Mesenchymal stem cell (in vitro differentiated cells and primary cell): Measurements from ENCODE around the gene MPP2.

Source experiments
- DNase-seq: peaks from one replicate; pipeline ENCODE4 v3.0.0-alpha.2; 2013
- H2AFZ ChIP-seq: one replicate; pipeline ENCODE4 v1.6.1; 2013; ENCODE audit warnings: low read depth, mild to moderate bottlenecking, control low read depth, inconsistent platforms, low read length, moderate library complexity
- H2AK5ac ChIP-seq: 2 replicates; pipeline ENCODE4 v1.6.1; 2013; ENCODE audit warnings: low read length, moderate library complexity, mild to moderate bottlenecking, inconsistent platforms; ENCODE audit not compliant: severe bottlenecking
- H2BK120ac ChIP-seq: one replicate; pipeline ENCODE4 v1.6.1; 2013; ENCODE audit warnings: low read depth, mild to moderate bottlenecking, inconsistent platforms, low read length, moderate library complexity
- H2BK12ac ChIP-seq, 2 experiments: one replicate each; pipeline ENCODE4 v1.6.1; 2013; ENCODE audit warnings: inconsistent platforms in 2 of 2, low read length in 2 of 2, mild to moderate bottlenecking in 2 of 2, moderate library complexity in 2 of 2, control low read depth in 1 of 2
- H2BK15ac ChIP-seq: one replicate; pipeline ENCODE4 v1.6.1; 2013; ENCODE audit warnings: mild to moderate bottlenecking, low read depth, inconsistent platforms; ENCODE audit not compliant: poor library complexity, severe bottlenecking
- H2BK5ac ChIP-seq: 2 replicates; pipeline ENCODE4 v1.6.1; 2013; ENCODE audit warnings: low read depth, mild to moderate bottlenecking, low read length, control low read depth, inconsistent platforms; ENCODE audit not compliant: poor library complexity, severe bottlenecking
- H3K14ac ChIP-seq, 2 experiments: one replicate each; pipeline ENCODE4 v1.6.1; 2013; ENCODE audit warnings: inconsistent platforms in 2 of 2, low read length in 2 of 2, control low read depth in 1 of 2, mild to moderate bottlenecking in 1 of 2, moderate library complexity in 1 of 2
- H3K18ac ChIP-seq, 2 experiments: one replicate each; pipeline ENCODE4 v1.6.1; 2013; ENCODE audit warnings: inconsistent platforms in 2 of 2, low read length in 2 of 2, control low read depth in 1 of 2, low read depth in 1 of 2, mild to moderate bottlenecking in 1 of 2
- H3K23ac ChIP-seq, 2 experiments: one replicate each; pipeline ENCODE4 v1.6.1; 2013; ENCODE audit warnings: inconsistent platforms in 2 of 2, low read length in 2 of 2, mild to moderate bottlenecking in 2 of 2, moderate library complexity in 2 of 2, control low read depth in 1 of 2
- H3K27ac ChIP-seq: 2 replicates; pipeline ENCODE4 v1.5.1; 2013; ENCODE audit warnings: mild to moderate bottlenecking, moderate library complexity, low read length, control low read depth, inconsistent platforms; ENCODE audit not compliant: poor library complexity, severe bottlenecking
- H3K27me3 ChIP-seq, 2 experiments: 2 replicates each; pipeline versions ENCODE4 v1.6.1 to v1.7.0; 2013; ENCODE audit warnings: low read length in 2 of 2, mild to moderate bottlenecking in 2 of 2, moderate library complexity in 2 of 2, control low read depth in 1 of 2, inconsistent platforms in 1 of 2; ENCODE audit not compliant: control insufficient read depth in 1 of 2, insufficient read depth in 1 of 2
- H3K36me3 ChIP-seq, 2 experiments: 2 replicates each; pipeline versions ENCODE4 v1.6.1 to v1.7.0; 2013; ENCODE audit warnings: low read length in 2 of 2, control low read depth in 1 of 2, inconsistent platforms in 1 of 2, low read depth in 1 of 2, mild to moderate bottlenecking in 1 of 2; ENCODE audit not compliant: insufficient read depth in 2 of 2, control insufficient read depth in 1 of 2
- H3K4ac ChIP-seq, 2 experiments: one replicate each; pipeline ENCODE4 v1.6.1; 2013; ENCODE audit warnings: inconsistent platforms in 2 of 2, low read length in 2 of 2, mild to moderate bottlenecking in 2 of 2, moderate library complexity in 2 of 2, control low read depth in 1 of 2, low read depth in 1 of 2
- H3K4me1 ChIP-seq: 2 replicates; pipeline ENCODE4 v1.6.1; 2013; ENCODE audit warnings: low read depth, low read length, control low read depth; ENCODE audit not compliant: control insufficient read depth, insufficient read depth
- H3K4me2 ChIP-seq: 2 replicates; pipeline ENCODE4 v1.6.1; 2013; ENCODE audit warnings: low read length, mild to moderate bottlenecking, inconsistent platforms; ENCODE audit not compliant: poor library complexity, severe bottlenecking
- H3K4me3 ChIP-seq, 2 experiments: 2 replicates each; pipeline versions ENCODE4 v1.5.1 to v1.7.0; 2013; ENCODE audit warnings: low read length in 2 of 2, mild to moderate bottlenecking in 2 of 2, control low read depth in 1 of 2, low read depth in 1 of 2; ENCODE audit not compliant: insufficient read depth in 1 of 2
- H3K79me1 ChIP-seq: replicated peaks from 2 replicates; pipeline ENCODE4 v1.6.1; 2013; ENCODE audit warnings: mild to moderate bottlenecking, control low read depth, low read length, inconsistent platforms; ENCODE audit not compliant: poor library complexity, severe bottlenecking
- H3K9ac ChIP-seq: 2 replicates; pipeline ENCODE4 v1.7.0; 2013; ENCODE audit warnings: mild to moderate bottlenecking, low read length, moderate library complexity
- H3K9me3 ChIP-seq: 2 replicates; pipeline ENCODE4 v1.7.0; 2013; ENCODE audit warnings: mild to moderate bottlenecking, low read length; ENCODE audit not compliant: control insufficient read depth
- H4K8ac ChIP-seq: one replicate; pipeline ENCODE4 v1.6.1; 2013; ENCODE audit warnings: inconsistent platforms, mild to moderate bottlenecking, low read length, moderate library complexity
- H4K91ac ChIP-seq: one replicate; pipeline ENCODE4 v1.6.1; 2013; ENCODE audit warnings: mild to moderate bottlenecking, low read length, inconsistent platforms
- WGBS: methylation state at CpG from one replicate; pipeline ENCODE4 v1.1.7; 2013; ENCODE audit warnings: mixed read lengths; 5-methylcytosine and 5-hydroxymethylcytosine counted together

The MPP2 gene

DNA sequence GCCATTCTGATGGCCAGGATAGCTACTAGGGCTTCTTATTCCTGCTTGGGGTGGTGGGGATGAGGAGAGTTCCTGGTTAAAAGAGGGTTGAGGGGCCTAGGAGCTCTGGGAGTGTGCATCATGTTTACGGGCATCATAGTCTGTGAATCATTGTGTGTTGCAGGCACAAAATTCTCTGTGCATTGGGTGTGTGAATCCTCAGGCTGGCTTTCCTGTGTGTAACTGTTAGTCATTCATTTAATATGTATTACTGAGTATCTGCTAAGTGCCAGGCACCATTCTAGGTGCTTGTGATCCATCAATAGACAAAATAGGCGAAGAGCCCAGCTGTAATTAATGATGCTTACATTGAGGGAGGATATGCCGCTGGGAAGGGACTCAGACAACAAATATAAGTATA lies 29.1 kb upstream of the MPP2 start:
- no peak overlapping the region for H3K4me3 ChIP-seq
- peaks cover 13% of the 10 kb centered on the region for H3K4me1 ChIP-seq
- H3K23ac ChIP-seq = no peak overlapping the region
- no peaks in the 10 kb centered on the region for H3K36me3 ChIP-seq
- 73% methylated on average over 3 of the region's 3 CpGs for WGBS
- H2AK5ac ChIP-seq = no peak overlapping the region
- no peak overlapping the region for H3K14ac ChIP-seq
- H2BK120ac ChIP-seq = no peak overlapping the region
- H4K8ac ChIP-seq = no peak overlapping the region
- DNase-seq = no peak
- H4K91ac ChIP-seq = no peak overlapping the region
- H3K79me1 ChIP-seq = no peaks in the 10 kb centered on the region
- no peak overlapping the region for H3K18ac ChIP-seq
- no peak overlapping the region for H3K27ac ChIP-seq
- no peak overlapping the region for H2BK12ac ChIP-seq
- H3K27me3 ChIP-seq = peaks cover 14 to 26% of the 10 kb centered on the region in 2 experiments
- no peaks in the 10 kb centered on the region for H3K9me3 ChIP-seq
- H2BK5ac ChIP-seq = no peak overlapping the region
- no peak overlapping the region for H3K9ac ChIP-seq
- no peak overlapping the region for H3K4me2 ChIP-seq
- H2AFZ ChIP-seq = no peak overlapping the region
- no peak overlapping the region for H2BK15ac ChIP-seq
- H3K4ac ChIP-seq = no peak overlapping the region

DNA sequence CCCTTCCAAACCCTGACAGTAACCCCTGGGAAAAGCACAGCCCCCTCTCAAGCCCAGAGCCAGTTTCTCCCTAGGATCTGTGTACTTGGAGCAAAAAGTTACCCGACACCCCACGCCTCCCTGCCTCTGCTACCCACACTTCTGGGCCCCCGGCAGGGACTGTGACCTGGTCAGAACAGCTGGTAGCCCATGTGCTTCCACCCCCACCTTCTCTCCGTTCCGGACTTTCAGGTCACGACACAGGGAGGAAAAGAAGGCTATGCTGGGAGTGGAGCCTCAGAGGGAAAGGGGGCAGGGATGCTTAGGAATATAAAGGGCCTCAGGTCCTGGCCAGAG lies 28.6 kb upstream of the MPP2 start:
- 64% methylated on average over 3 of the region's 6 CpGs for WGBS
- Histone ChIP-seq H3K36me3 (no peaks in the 10 kb centered on the region), H2AFZ (no peak overlapping the region), H2BK12ac (no peak overlapping the region), H2BK120ac (no peak overlapping the region), H3K18ac (no peak overlapping the region), H3K27me3 (peaks cover 14 to 26% of the 10 kb centered on the region in 2 experiments), H4K91ac (no peak overlapping the region), H3K4me1 (peaks cover 19% of the 10 kb centered on the region), H3K23ac (no peak overlapping the region), H3K27ac (no peak overlapping the region), H4K8ac (no peak overlapping the region), H2BK5ac (no peak overlapping the region), H3K14ac (no peak overlapping the region), H3K4ac (no peak overlapping the region), H3K4me3 (no peak overlapping the region), H3K4me2 (no peak overlapping the region), H2AK5ac (no peak overlapping the region), H3K9ac (no peak overlapping the region), H3K79me1 (no peaks in the 10 kb centered on the region), H3K9me3 (no peaks in the 10 kb centered on the region), H2BK15ac (no peak overlapping the region)
- DNase-seq = no peak

DNA sequence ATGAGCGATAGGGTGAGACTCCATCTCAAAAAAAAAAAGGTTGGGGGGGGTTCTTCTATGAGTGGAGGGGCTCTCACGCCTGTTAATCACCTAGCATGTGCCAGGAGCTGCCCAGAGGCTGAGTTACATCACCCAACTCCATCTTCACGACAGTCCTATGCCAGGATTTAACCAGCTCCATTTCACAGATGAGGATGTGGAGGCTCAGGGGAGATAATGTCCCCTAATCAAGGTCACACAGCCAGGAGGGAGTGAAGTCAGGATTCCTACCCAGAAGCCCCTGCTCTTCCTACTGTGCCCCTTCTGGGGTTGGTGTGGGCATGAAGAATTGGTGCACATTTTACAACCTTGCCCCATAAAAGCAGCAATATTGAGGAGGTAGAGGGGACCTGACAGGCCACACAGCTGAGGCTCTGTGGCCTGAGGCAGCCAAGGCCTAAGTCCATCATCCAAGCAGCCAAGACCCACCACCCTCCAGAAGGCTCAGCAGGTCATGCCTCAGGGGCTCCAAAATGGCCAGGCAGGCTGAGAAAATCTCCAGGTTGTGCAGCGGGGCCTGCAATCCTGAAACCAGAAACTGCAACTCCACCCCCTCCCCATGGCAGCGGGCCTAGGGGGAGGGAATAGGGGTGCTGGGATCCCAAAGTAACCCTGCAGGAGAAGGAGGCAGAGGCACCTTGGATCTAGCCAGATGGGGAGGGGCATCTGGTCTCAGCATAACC lies 28.0 kb upstream of the MPP2 start:
- no peak overlapping the region for H3K9ac ChIP-seq
- H2AFZ ChIP-seq = no peak overlapping the region
- no peak for DNase-seq
- H3K18ac ChIP-seq = no peak overlapping the region
- no peak overlapping the region for H2AK5ac ChIP-seq
- no peaks in the 10 kb centered on the region for H3K36me3 ChIP-seq
- H3K27me3 ChIP-seq = peaks cover 14 to 25% of the 10 kb centered on the region in 2 experiments
- H3K27ac ChIP-seq = no peak overlapping the region
- H2BK120ac ChIP-seq = no peak overlapping the region
- no peak overlapping the region for H3K14ac ChIP-seq
- H3K4me1 ChIP-seq = peaks cover 20% of the 10 kb centered on the region
- no peak overlapping the region for H4K91ac ChIP-seq
- WGBS = 83% methylated on average over 1 of the region's 5 CpGs
- H3K79me1 ChIP-seq = no peaks in the 10 kb centered on the region
- no peak overlapping the region for H2BK12ac ChIP-seq
- no peak overlapping the region for H2BK5ac ChIP-seq
- no peak overlapping the region for H2BK15ac ChIP-seq
- H3K9me3 ChIP-seq = no peaks in the 10 kb centered on the region
- no peak overlapping the region for H4K8ac ChIP-seq
- no peak overlapping the region for H3K4ac ChIP-seq
- no peak overlapping the region for H3K4me3 ChIP-seq
- H3K4me2 ChIP-seq = no peak overlapping the region
- H3K23ac ChIP-seq = no peak overlapping the region

DNA sequence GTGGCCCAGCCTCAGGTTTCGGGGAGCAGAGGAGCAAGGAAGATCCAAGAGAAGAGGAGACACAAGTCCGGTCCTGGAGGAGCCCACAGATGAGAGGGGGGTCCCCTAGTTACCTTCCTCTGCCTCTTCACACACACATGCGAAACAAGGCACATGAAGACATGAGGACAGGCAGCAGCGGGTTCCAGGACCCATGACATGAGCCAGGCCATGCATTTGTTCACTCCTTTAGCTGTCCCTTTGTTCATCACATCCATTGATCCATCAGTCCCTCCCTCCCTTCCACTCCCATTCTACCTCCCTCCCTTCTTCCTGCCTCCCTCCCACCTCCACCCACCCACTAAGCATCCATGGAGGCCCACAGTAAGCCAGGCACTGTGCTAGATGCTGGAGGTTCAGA lies 25.6 kb upstream of the MPP2 start:
- H2BK12ac ChIP-seq = no peak overlapping the region
- peaks cover 13 to 19% of the 10 kb centered on the region in 2 experiments for H3K27me3 ChIP-seq
- H2AFZ ChIP-seq = no peak overlapping the region
- no peak overlapping the region for H3K4ac ChIP-seq
- WGBS = 86% methylated on average over 4 of the region's 4 CpGs
- no peak overlapping the region for H2BK5ac ChIP-seq
- H4K8ac ChIP-seq = no peak overlapping the region
- no peak overlapping the region for H3K4me2 ChIP-seq
- no peak overlapping the region for H3K18ac ChIP-seq
- no peak for DNase-seq
- peak overlapping the region in 1 of 2 experiments; percentile 6 for H3K4me3 ChIP-seq
- H3K36me3 ChIP-seq = no peaks in the 10 kb centered on the region
- H3K9me3 ChIP-seq = no peaks in the 10 kb centered on the region
- no peak overlapping the region for H2BK120ac ChIP-seq
- no peaks in the 10 kb centered on the region for H3K79me1 ChIP-seq
- H3K14ac ChIP-seq = no peak overlapping the region
- no peak overlapping the region for H3K23ac ChIP-seq
- H3K9ac ChIP-seq = no peak overlapping the region
- peaks cover 17% of the 10 kb centered on the region for H3K4me1 ChIP-seq
- H2AK5ac ChIP-seq = no peak overlapping the region
- no peak overlapping the region for H2BK15ac ChIP-seq
- no peak overlapping the region for H4K91ac ChIP-seq
- H3K27ac ChIP-seq = no peak overlapping the region
